Effector memory CD8-positive, alpha-beta T cell (primary cell): Measurements from ENCODE around the gene CCDC154.
A peak's percentile ranks its signal among the peaks of the same experiment; 100 is the strongest.

Source experiments
- ATAC-seq: fragments of 150-1000 bp; cut with Tn5 transposase; replicated peaks from 2 replicates; pipeline ENCODE4 v1.10.0; 2021; ENCODE audit warnings: mild to moderate bottlenecking, moderate library complexity
- DNase-seq, 3 experiments: peaks; one replicate each; pipeline ENCODE4 v3.0.0; 2021
- H3K27ac Mint-ChIP-seq, 2 donors: one replicate each; pipeline ENCODE4 v1.8.0; 2022; ENCODE audit warnings: mild to moderate bottlenecking in 2 of 2, mixed read lengths in 2 of 2, moderate library complexity in 2 of 2
- H3K27me3 Mint-ChIP-seq, 2 donors: one replicate each; pipeline ENCODE4 v1.8.0; 2022; ENCODE audit warnings: mixed read lengths in 2 of 2
- H3K36me3 Mint-ChIP-seq: one replicate; pipeline ENCODE4 v1.8.0; 2022; ENCODE audit warnings: mild to moderate bottlenecking, moderate library complexity, mixed read lengths; ENCODE audit not compliant: insufficient read depth
- H3K4me1 Mint-ChIP-seq, 2 donors: one replicate each; pipeline ENCODE4 v1.8.0; 2022; ENCODE audit warnings: low read depth in 2 of 2, mixed read lengths in 2 of 2
- H3K4me3 Mint-ChIP-seq, 2 donors: one replicate each; pipeline ENCODE4 v1.8.0; 2022; ENCODE audit warnings: mild to moderate bottlenecking in 2 of 2, mixed read lengths in 2 of 2, moderate library complexity in 2 of 2
- H3K9me3 Mint-ChIP-seq, 2 donors: one replicate each; pipeline ENCODE4 v1.8.0; 2022; ENCODE audit warnings: mixed read lengths in 2 of 2

CCDC154 gene

GRCh38 chr16:1425616-1426370, 18.6 kb downstream of the CCDC154 start:
- ATAC-seq = no peak
- Mint-ChIP-seq H3K9me3 (no peaks in the 10 kb centered on the region), H3K27me3 (peaks cover 0 to 11% of the 10 kb centered on the region in 2 donors), H3K27ac (no peak overlapping the region), H3K4me3 (no peak overlapping the region), H3K4me1 (peaks cover 0 to 5% of the 10 kb centered on the region in 2 donors), H3K36me3 (peaks cover 6% of the 10 kb centered on the region)
- DNase-seq = no peak

- Mint-ChIP-seq H3K4me1 (peaks cover 9 to 10% of the 10 kb centered on the region in 2 donors), H3K27me3 (no peaks in the 10 kb centered on the region), H3K9me3 (no peaks in the 10 kb centered on the region), H3K27ac (no peak overlapping the region), H3K36me3 (peaks cover 14% of the 10 kb centered on the region), H3K4me3 (no peak overlapping the region)
- ATAC-seq = no peak
- DNase-seq = no peak
These were observed 20.3 kb downstream of the CCDC154 start for GRCh38 chr16:1424028-1424427.

- peaks cover 14% of the 10 kb centered on the region for H3K36me3 Mint-ChIP-seq
- H3K27me3 Mint-ChIP-seq = no peaks in the 10 kb centered on the region
- H3K9me3 Mint-ChIP-seq = no peaks in the 10 kb centered on the region
- H3K4me1 Mint-ChIP-seq = peaks cover 10 to 17% of the 10 kb centered on the region in 2 donors
- peak overlapping the region in 1 of 2 donors; percentile 27 for H3K4me3 Mint-ChIP-seq
- DNase-seq (no peak), ATAC-seq (no peak)
- H3K27ac Mint-ChIP-seq = peak overlapping the region; percentile 94 to 98
These were observed 22.3 kb downstream of the CCDC154 start for GRCh38 chr16:1422076-1422475.

- H3K36me3 Mint-ChIP-seq = peaks cover 18% of the 10 kb centered on the region
- peak overlapping the region; percentile 94 to 98 for H3K27ac Mint-ChIP-seq
- H3K4me1 Mint-ChIP-seq = peaks cover 12 to 23% of the 10 kb centered on the region in 2 donors
- H3K27me3 Mint-ChIP-seq = no peaks in the 10 kb centered on the region
- no peak for DNase-seq
- ATAC-seq = no peak
- no peaks in the 10 kb centered on the region for H3K9me3 Mint-ChIP-seq
- peak overlapping the region; percentile 91 to 93 for H3K4me3 Mint-ChIP-seq
These were observed 24.2 kb downstream of the CCDC154 start for GRCh38 chr16:1420111-1420539.

GRCh38 chr16:1416521-1416941, 27.8 kb downstream of the CCDC154 start:
- Mint-ChIP-seq H3K27ac (peak overlapping the region in 1 of 2 donors; percentile 77), H3K4me3 (no peak overlapping the region), H3K9me3 (no peaks in the 10 kb centered on the region), H3K36me3 (peaks cover 43% of the 10 kb centered on the region), H3K4me1 (peaks cover 15 to 27% of the 10 kb centered on the region in 2 donors), H3K27me3 (no peaks in the 10 kb centered on the region)
- DNase-seq = no peak
- ATAC-seq = no peak

GRCh38 chr16:1414532-1415260, 29.7 kb downstream of the CCDC154 start, which contains the start of gene UNKL:
UNKL (minus strand) TSS chr16:1414704; CDS start chr16:1414691, 13 bp downstream.
- peak; percentile 67 for ATAC-seq
- H3K4me3 Mint-ChIP-seq = peak within 1 kb of the TSS; percentile 83 to 89
- peaks cover 39% of the 10 kb centered on the region for H3K36me3 Mint-ChIP-seq
- H3K9me3 Mint-ChIP-seq = no peaks in the 10 kb centered on the region
- DNase-seq = peak; percentile 65 to 71 (median 70)
- peaks cover 10 to 17% of the 10 kb centered on the region in 2 donors for H3K4me1 Mint-ChIP-seq
- H3K27me3 Mint-ChIP-seq = no peaks in the 10 kb centered on the region
- peak within 1 kb of the TSS; percentile 76 to 92 for H3K27ac Mint-ChIP-seq

GRCh38 chr16:1413684-1414531, 30.4 kb downstream of the CCDC154 start:
- no peaks in the 10 kb centered on the region for H3K9me3 Mint-ChIP-seq

GRCh38 chr16:1412847-1413246, 31.5 kb downstream of the CCDC154 start:
- Mint-ChIP-seq H3K4me3 (peak overlapping the region; percentile 52 to 82), H3K36me3 (peaks cover 41% of the 10 kb centered on the region), H3K9me3 (no peaks in the 10 kb centered on the region), H3K27me3 (no peaks in the 10 kb centered on the region), H3K27ac (no peak overlapping the region), H3K4me1 (peaks cover 10 to 14% of the 10 kb centered on the region in 2 donors)
- ATAC-seq = no peak
- DNase-seq = no peak

More at GRCh38 chr16:1413684-1414531, 30.4 kb downstream of the CCDC154 start:
- H3K27ac Mint-ChIP-seq = peak overlapping the region; percentile 76 to 87
- DNase-seq (peak; percentile 43 to 61 (median 56)), ATAC-seq (peak; percentile 62)
- peaks cover 35% of the 10 kb centered on the region for H3K36me3 Mint-ChIP-seq
- peak overlapping the region; percentile 82 to 83 for H3K4me3 Mint-ChIP-seq
- peaks cover 8 to 17% of the 10 kb centered on the region in 2 donors for H3K4me1 Mint-ChIP-seq
- H3K27me3 Mint-ChIP-seq = no peaks in the 10 kb centered on the region

GRCh38 chr16:1408171-1408837, 36.1 kb downstream of the CCDC154 start:
- Mint-ChIP-seq H3K27ac (peak overlapping the region; percentile 25 to 77), H3K4me3 (peak overlapping the region; percentile 74 to 81), H3K27me3 (no peaks in the 10 kb centered on the region), H3K36me3 (peaks cover 44% of the 10 kb centered on the region), H3K4me1 (peaks cover 10 to 12% of the 10 kb centered on the region in 2 donors), H3K9me3 (no peaks in the 10 kb centered on the region)
- DNase-seq = peak; percentile 97
- ATAC-seq = peak; percentile 95

- H3K27me3 Mint-ChIP-seq = no peaks in the 10 kb centered on the region
- H3K27ac Mint-ChIP-seq = peak overlapping the region; percentile 25 to 77
- no peaks in the 10 kb centered on the region for H3K9me3 Mint-ChIP-seq
- H3K36me3 Mint-ChIP-seq = peaks cover 46% of the 10 kb centered on the region
- DNase-seq = no peak
- H3K4me3 Mint-ChIP-seq = peak overlapping the region; percentile 74 to 81
- peaks cover 10 to 12% of the 10 kb centered on the region in 2 donors for H3K4me1 Mint-ChIP-seq
- ATAC-seq = no peak
These were observed 36.6 kb downstream of the CCDC154 start for GRCh38 chr16:1407753-1408152.

GRCh38 chr16:1403733-1404132, 40.6 kb downstream of the CCDC154 start:
- Mint-ChIP-seq H3K9me3 (no peaks in the 10 kb centered on the region), H3K27me3 (no peaks in the 10 kb centered on the region), H3K27ac (no peak overlapping the region), H3K36me3 (peaks cover 56% of the 10 kb centered on the region), H3K4me3 (no peak overlapping the region), H3K4me1 (peaks cover 11 to 19% of the 10 kb centered on the region in 2 donors)
- no peak for ATAC-seq
- no peak for DNase-seq

- peaks cover 9 to 15% of the 10 kb centered on the region in 2 donors for H3K4me1 Mint-ChIP-seq
- H3K27me3 Mint-ChIP-seq = no peaks in the 10 kb centered on the region
- peaks cover 57% of the 10 kb centered on the region for H3K36me3 Mint-ChIP-seq
- H3K9me3 Mint-ChIP-seq = no peaks in the 10 kb centered on the region
- no peak overlapping the region for H3K27ac Mint-ChIP-seq
- no peak overlapping the region for H3K4me3 Mint-ChIP-seq
- DNase-seq (no peak), ATAC-seq (no peak)
These were observed 41.3 kb downstream of the CCDC154 start for GRCh38 chr16:1403036-1403435.
